SK-N-SH (cell line): Measurements from ENCODE around the gene DGCR2. TPM values are rescaled to one million over a fixed set of nuclear protein-coding genes. Genes with fewer than 3 reads are reported as not detected.
A peak's percentile ranks its signal among the peaks of the same experiment; 100 is the strongest.

Source experiments
- CTCF ChIA-PET: fragments of 300-600, 350-600 bp; formaldehyde crosslinking; extraction: SDS; loops from one replicate; lab custom pipeline; 2021; lab: Yijun Ruan, JAX
- POLR2A ChIA-PET: fragments of 350-600 bp; sonication (Branson Sonifier 250); formaldehyde crosslinking; extraction: SDS; loops from one replicate; lab custom pipeline; 2020; ENCODE audit warnings: antibody characterized with exemption, inconsistent platforms; lab: Yijun Ruan, JAX
- DNase-seq: peaks from one replicate; pipeline ENCODE4 v3.0.0; 2012
- H2AFZ ChIP-seq: fragments of 200-600 bp; sonication (generic); 2 replicates; pipeline ENCODE4 v1.8.1; 2016; ENCODE audit warnings: antibody characterized with exemption, mild to moderate bottlenecking, low read depth
- H3F3A ChIP-seq: fragments of 200-600 bp; sonication (generic); replicated peaks from 2 replicates; pipeline ENCODE3; 2016; ENCODE audit warnings: antibody characterized with exemption, mild to moderate bottlenecking; ENCODE audit not compliant: insufficient read depth
- H3K27ac ChIP-seq, 2 experiments: fragments of 200-500 bp in 1 of 2; fragments of 200-600 bp in 1 of 2; sonication (Bioruptor generic) in 1 of 2; sonication (generic), shearing (Covaris generic) in 1 of 2; 2 replicates each; pipeline versions ENCODE4 v1.5.1 to v1.6.1; 2014 to 2016; ENCODE audit warnings: low read depth in 2 of 2, inconsistent platforms in 1 of 2, low read length in 1 of 2, mild to moderate bottlenecking in 1 of 2, mixed read lengths in 1 of 2
- H3K27me3 ChIP-seq: fragments of 200-600 bp; sonication (generic), shearing (Covaris generic); 2 replicates; pipeline ENCODE4 v1.6.1; 2016; ENCODE audit warnings: mixed run types; ENCODE audit not compliant: insufficient read depth
- H3K36me3 ChIP-seq, 2 experiments: fragments of 200-500 bp in 1 of 2; fragments of 200-600 bp in 1 of 2; sonication (Bioruptor generic) in 1 of 2; sonication (generic) in 1 of 2; replicated peaks in 1 of 2; 2 replicates each; pipeline versions ENCODE3 to v1.5.1; 2014 to 2016; ENCODE audit warnings: low read length in 1 of 2, mild to moderate bottlenecking in 1 of 2; ENCODE audit not compliant: insufficient read depth in 2 of 2, control insufficient read depth in 1 of 2
- H3K4me1 ChIP-seq, 2 experiments: fragments of 200-500 bp in 1 of 2; fragments of 200-600 bp in 1 of 2; sonication (Bioruptor generic) in 1 of 2; sonication (generic), shearing (Covaris generic) in 1 of 2; 2 replicates each; pipeline versions ENCODE4 v1.5.1 to v1.6.1; 2014 to 2016; ENCODE audit warnings: low read depth in 1 of 2, low read length in 1 of 2, mixed run types in 1 of 2; ENCODE audit not compliant: insufficient read depth in 2 of 2, control insufficient read depth in 1 of 2
- H3K4me2 ChIP-seq: fragments of 200-600 bp; sonication (generic), shearing (Covaris generic); 2 replicates; pipeline ENCODE4 v1.6.1; 2017; ENCODE audit warnings: mixed run types
- H3K4me3 ChIP-seq, 2 experiments: fragments of 200-500 bp in 1 of 2; fragments of 200-600 bp in 1 of 2; sonication (Bioruptor generic) in 1 of 2; sonication (generic), shearing (Covaris generic) in 1 of 2; 2 replicates each; pipeline versions ENCODE4 v1.5.1 to v1.8.1; 2014 to 2016; ENCODE audit warnings: low read depth in 2 of 2, inconsistent platforms in 1 of 2, low read length in 1 of 2, mild to moderate bottlenecking in 1 of 2, mixed read lengths in 1 of 2, moderate library complexity in 1 of 2
- H3K79me2 ChIP-seq: fragments of 200-600 bp; sonication (generic); 2 replicates; pipeline ENCODE4 v1.8.1; 2017; ENCODE audit warnings: mild to moderate bottlenecking; ENCODE audit not compliant: insufficient read depth
- H3K9ac ChIP-seq: fragments of 200-600 bp; sonication (generic); 2 replicates; pipeline ENCODE4 v1.6.1; 2017; ENCODE audit warnings: mixed run types
- H3K9me2 ChIP-seq: fragments of 200-600 bp; sonication (generic); 2 replicates; pipeline ENCODE4 v1.6.1; 2017; ENCODE audit warnings: mixed run types
- H3K9me3 ChIP-seq: fragments of 200-600 bp; sonication (generic); 2 replicates; pipeline ENCODE4 v1.6.1; 2017; ENCODE audit warnings: mixed run types, mild to moderate bottlenecking, moderate library complexity
- H4K20me1 ChIP-seq: fragments of 200-600 bp; sonication (generic); 2 replicates; pipeline ENCODE4 v1.6.1; 2017; ENCODE audit warnings: mild to moderate bottlenecking, mixed run types; ENCODE audit not compliant: insufficient read depth
- FOSL2 ChIP-seq: IDR thresholded peaks from 2 replicates; pipeline ENCODE4 v1.4.0; 2012; ENCODE audit warnings: low read depth, mild to moderate bottlenecking, moderate library complexity, borderline replicate concordance
- FOXM1 ChIP-seq: IDR thresholded peaks from 2 replicates; pipeline ENCODE4 v1.4.0; 2012; ENCODE audit warnings: low read depth, mild to moderate bottlenecking
- GABPA ChIP-seq: IDR thresholded peaks from 2 replicates; pipeline ENCODE4 v1.4.0; 2012; ENCODE audit warnings: low read depth, mild to moderate bottlenecking
- MEF2A ChIP-seq: IDR thresholded peaks from 2 replicates; pipeline ENCODE4 v1.4.0; 2012; ENCODE audit warnings: low read depth, borderline replicate concordance
- NFIC ChIP-seq: IDR thresholded peaks from 2 replicates; pipeline ENCODE4 v1.4.0; 2012; ENCODE audit warnings: borderline replicate concordance
- RAD21 ChIP-seq: IDR thresholded peaks from 2 replicates; pipeline ENCODE4 v1.6.1; 2012; ENCODE audit warnings: mild to moderate bottlenecking, low read length
- SMC3 ChIP-seq: IDR thresholded peaks from 2 replicates; pipeline ENCODE4 v1.6.1; 2012; ENCODE audit warnings: low read depth, low read length, improper control_type of control experiment
- TCF12 ChIP-seq: IDR thresholded peaks from 2 replicates; pipeline ENCODE4 v1.4.0; 2012
- TEAD4 ChIP-seq: IDR thresholded peaks from 2 replicates; pipeline ENCODE4 v1.4.0; 2012; ENCODE audit warnings: mild to moderate bottlenecking, borderline replicate concordance; ENCODE audit not compliant: insufficient read depth
- YY1 ChIP-seq: IDR thresholded peaks from 2 replicates; pipeline ENCODE4 v1.4.0; 2012; ENCODE audit warnings: low read depth, mild to moderate bottlenecking
- WGBS: methylation state at CpG from one replicate; pipeline ENCODE4 v1.1.6; 2017; ENCODE audit warnings: low lambda C conversion rate; 5-methylcytosine and 5-hydroxymethylcytosine counted together
- polyA plus RNA-seq, 3 experiments: library from polyadenylated mRNA; depleted of rRNA; stranded (reverse); fragments of >200 nt; gene quantifications; 2 replicates each; pipeline ENCODE4 v1.2.3, GENCODE V29; 2012
- TF ChIP-seq, protein P1 (sequence below): fragments of 150-350 bp; IDR thresholded peaks from 2 replicates; pipeline ENCODE4 v1.6.1; 2017; ENCODE audit warnings: antibody characterized with exemption, low read length, low read depth, borderline replicate concordance
- TF ChIP-seq, protein P2 (sequence below): IDR thresholded peaks from 2 replicates; pipeline ENCODE4 v1.4.0; 2012; ENCODE audit warnings: low read depth
- TF ChIP-seq, protein P3 (sequence below): IDR thresholded peaks from 2 replicates; pipeline ENCODE4 v1.4.0; 2012; ENCODE audit warnings: low read depth, borderline replicate concordance
- TF ChIP-seq, protein P4 (sequence below): fragments of 150-350 bp; IDR thresholded peaks from 2 replicates; pipeline ENCODE4 v1.6.1; 2016; ENCODE audit warnings: mild to moderate bottlenecking, low read depth, low read length
- TF ChIP-seq, protein P5 (sequence below): fragments of 200-600 bp; sonication (generic); IDR thresholded peaks from 2 replicates; pipeline ENCODE4 v1.6.1; 2017; ENCODE audit warnings: antibody characterized with exemption, mild to moderate bottlenecking, moderate library complexity

The DGCR2 gene
- polyA plus RNA-seq, 1 of the 3 experiments (the other 2 are of a cell fraction) = 30.4 TPM

DNA sequence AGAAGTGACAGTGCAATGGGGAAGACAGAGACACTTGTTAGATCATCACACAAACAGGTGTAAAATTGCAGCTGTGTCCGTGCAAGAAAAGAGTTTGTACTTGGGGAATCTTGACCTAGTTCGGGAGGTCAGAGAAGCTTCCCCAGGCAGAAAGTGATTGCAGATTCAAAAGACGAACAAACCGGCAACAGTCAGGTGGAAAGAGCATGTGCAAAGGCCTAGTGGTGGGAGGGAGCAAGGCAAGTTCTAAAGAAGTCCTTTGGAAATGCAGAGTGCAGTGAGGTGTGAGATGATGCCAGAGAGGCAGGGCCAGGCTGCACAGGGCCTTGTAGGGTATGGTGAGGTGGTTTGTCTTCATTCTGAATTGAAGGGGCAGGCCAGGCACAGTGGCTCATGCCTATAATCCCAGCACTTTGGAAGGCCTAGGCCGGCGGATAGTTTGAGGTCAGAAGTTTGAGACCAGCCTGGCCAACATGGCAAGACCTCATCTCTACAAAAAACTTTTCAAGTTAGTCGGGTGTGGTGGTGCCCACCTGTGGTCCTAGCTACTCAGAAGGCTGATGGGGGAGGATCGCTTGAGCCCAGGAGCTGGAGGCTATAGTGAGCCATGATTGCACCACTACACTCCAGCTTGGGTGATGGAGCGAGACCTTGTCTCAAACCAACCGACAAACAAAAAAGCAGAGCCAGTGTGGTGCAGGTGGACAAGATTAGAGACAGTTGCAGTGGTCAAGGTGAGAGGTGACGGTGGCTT, 24.2 kb upstream of the DGCR2 start:
- ChIA-PET POLR2A (no interaction called here), CTCF (interaction anchor here (1.0 to 3.8 kb wide), 2 partner anchors 10 to 584 kb away, joined by 3 to 26 read pairs; no protein-coding TSS in a partner anchor)
- WGBS = 55% methylated on average over 9 of the region's 11 CpGs
- peaks cover 40% of the 10 kb centered on the region for H3K27me3 ChIP-seq
- no peak overlapping the region for H3K9ac ChIP-seq
- no peaks in the 10 kb centered on the region for H3K9me3 ChIP-seq
- no peaks in the 10 kb centered on the region for H3K9me2 ChIP-seq
- H3K27ac ChIP-seq = no peak overlapping the region
- peaks cover 0 to 9% of the 10 kb centered on the region in 2 experiments for H3K36me3 ChIP-seq
- no peak for DNase-seq
- H3F3A ChIP-seq = no peaks in the 10 kb centered on the region
- H3K79me2 ChIP-seq = peaks cover 21% of the 10 kb centered on the region
- TF ChIP-seq GABPA (no peak), FOXM1 (no peak), TEAD4 (no peak)
- TF ChIP-seq, protein P1, sequence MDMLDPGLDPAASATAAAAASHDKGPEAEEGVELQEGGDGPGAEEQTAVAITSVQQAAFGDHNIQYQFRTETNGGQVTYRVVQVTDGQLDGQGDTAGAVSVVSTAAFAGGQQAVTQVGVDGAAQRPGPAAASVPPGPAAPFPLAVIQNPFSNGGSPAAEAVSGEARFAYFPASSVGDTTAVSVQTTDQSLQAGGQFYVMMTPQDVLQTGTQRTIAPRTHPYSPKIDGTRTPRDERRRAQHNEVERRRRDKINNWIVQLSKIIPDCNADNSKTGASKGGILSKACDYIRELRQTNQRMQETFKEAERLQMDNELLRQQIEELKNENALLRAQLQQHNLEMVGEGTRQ = no peak
- no peak overlapping the region for H3K4me3 ChIP-seq
- H4K20me1 ChIP-seq = no peaks in the 10 kb centered on the region
- peaks cover 4 to 8% of the 10 kb centered on the region in 2 experiments; a peak in 3 of 4 replicates for H3K4me1 ChIP-seq
- H3K4me2 ChIP-seq = no peak overlapping the region
- H2AFZ ChIP-seq = no peak overlapping the region

DNA sequence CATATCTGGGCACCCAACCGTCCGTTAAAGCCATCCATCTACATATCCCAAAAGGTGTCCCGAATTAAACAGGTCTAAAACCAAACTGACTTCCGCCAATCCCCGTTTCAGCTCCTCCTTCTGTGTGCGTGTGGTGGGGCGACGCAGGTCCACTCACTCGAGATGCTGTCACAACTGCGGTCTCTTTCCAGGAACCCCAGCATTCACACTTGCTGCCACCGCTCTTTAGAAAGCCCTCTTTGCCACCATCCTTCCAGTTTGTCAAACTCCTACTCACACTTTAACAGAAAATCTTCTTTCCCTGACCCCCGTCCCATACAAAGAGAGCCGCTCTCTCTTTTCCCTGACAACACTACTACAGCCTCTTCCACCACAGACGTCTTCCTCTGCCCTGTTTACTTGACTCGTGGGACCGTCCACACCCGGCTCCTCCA, 21.8 kb upstream of the DGCR2 start:
- Histone ChIP-seq H3K4me1 (peaks cover 4 to 8% of the 10 kb centered on the region in 2 experiments; a peak in 3 of 4 replicates), H3K9me3 (no peaks in the 10 kb centered on the region), H3K36me3 (peaks cover 16 to 31% of the 10 kb centered on the region in 2 experiments), H3K27me3 (peaks cover 24% of the 10 kb centered on the region), H2AFZ (peak overlapping the region; percentile 83), H3K27ac (peak overlapping the region in 1 of 2 experiments; percentile 42; a peak in 1 of 4 replicates), H3K4me2 (peak overlapping the region; percentile 95), H3F3A (no peaks in the 10 kb centered on the region), H3K4me3 (peak overlapping the region; percentile 91 to 93), H3K9me2 (no peaks in the 10 kb centered on the region), H4K20me1 (no peaks in the 10 kb centered on the region), H3K9ac (peak overlapping the region; percentile 89), H3K79me2 (peaks cover 27% of the 10 kb centered on the region)
- 3% methylated on average over 17 of the region's 17 CpGs for WGBS
- ChIA-PET POLR2A (interaction anchor here (0.9 to 1.5 kb wide), 5 partner anchors 21 to 334 kb away, joined by 3 to 7 read pairs (median 4); partner anchors contain the start of genes DGCR2 and SLC25A1), CTCF (interaction anchor here (0.7 to 3.8 kb wide), 23 partner anchors 10 to 485 kb away, joined by 3 to 26 read pairs (median 5); partner anchors contain the start of genes CDC45, CLTCL1, HIRA and TSSK2)
- DNase-seq = no peak
- TF ChIP-seq RAD21 (no peak), GABPA (no peak)

DNA sequence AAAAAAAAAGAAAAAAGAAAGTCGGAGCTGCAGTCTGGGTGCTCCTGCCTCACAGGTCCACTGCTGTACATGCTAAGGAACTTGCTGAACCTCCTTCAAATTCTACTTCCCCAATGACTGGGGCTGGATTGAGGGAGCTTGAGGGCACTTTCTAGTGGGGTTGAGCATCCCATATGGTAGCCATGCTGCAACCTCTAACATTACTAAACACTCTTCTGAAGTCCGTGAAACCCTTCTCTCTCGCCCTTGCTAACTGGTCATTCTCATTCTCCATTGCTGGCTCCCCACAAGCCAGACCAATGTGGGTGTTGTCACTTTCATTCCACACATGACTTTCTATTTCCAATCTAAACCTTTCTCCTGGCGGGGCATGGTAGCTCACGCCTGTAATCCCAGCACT, 21.0 kb upstream of the DGCR2 start:
- no peak overlapping the region for H3K27ac ChIP-seq
- H3K27me3 ChIP-seq = peaks cover 16% of the 10 kb centered on the region
- H3K9me3 ChIP-seq = no peaks in the 10 kb centered on the region
- no peaks in the 10 kb centered on the region for H3K9me2 ChIP-seq
- CTCF ChIA-PET = interaction anchor here (1.0 to 3.8 kb wide), 4 partner anchors 13 to 335 kb away, joined by 3 to 26 read pairs (median 6); partner anchors contain the start of genes CDC45 and UFD1
- 90% methylated on average over 5 of the region's 5 CpGs for WGBS
- POLR2A ChIA-PET = interaction anchor here (0.8 to 1.5 kb wide), 2 partner anchors 33 to 36 kb away, joined by 3 to 4 read pairs; partner anchors contain the start of gene SLC25A1
- H3K9ac ChIP-seq = peak overlapping the region; percentile 89; the same call in 1 of the 2 replicates
- H3K4me3 ChIP-seq = peak overlapping the region in 1 of 2 experiments; percentile 93; a peak in 3 of 4 replicates
- no peaks in the 10 kb centered on the region for H4K20me1 ChIP-seq
- H3K36me3 ChIP-seq = peaks cover 18 to 39% of the 10 kb centered on the region in 2 experiments
- H3K79me2 ChIP-seq = peaks cover 27% of the 10 kb centered on the region
- H2AFZ ChIP-seq = no peak overlapping the region
- peak overlapping the region; percentile 95 for H3K4me2 ChIP-seq
- no peak for DNase-seq
- H3K4me1 ChIP-seq = peaks cover 4 to 8% of the 10 kb centered on the region in 2 experiments; a peak in 3 of 4 replicates
- no peaks in the 10 kb centered on the region for H3F3A ChIP-seq
- no peak for TF ChIP-seq TCF12
- TF ChIP-seq FOSL2 = no peak
- TF ChIP-seq SMC3 = no peak
- TF ChIP-seq MEF2A = no peak
- TF ChIP-seq, protein P2, sequence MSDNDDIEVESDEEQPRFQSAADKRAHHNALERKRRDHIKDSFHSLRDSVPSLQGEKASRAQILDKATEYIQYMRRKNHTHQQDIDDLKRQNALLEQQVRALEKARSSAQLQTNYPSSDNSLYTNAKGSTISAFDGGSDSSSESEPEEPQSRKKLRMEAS = no peak
- TF ChIP-seq, protein P3, sequence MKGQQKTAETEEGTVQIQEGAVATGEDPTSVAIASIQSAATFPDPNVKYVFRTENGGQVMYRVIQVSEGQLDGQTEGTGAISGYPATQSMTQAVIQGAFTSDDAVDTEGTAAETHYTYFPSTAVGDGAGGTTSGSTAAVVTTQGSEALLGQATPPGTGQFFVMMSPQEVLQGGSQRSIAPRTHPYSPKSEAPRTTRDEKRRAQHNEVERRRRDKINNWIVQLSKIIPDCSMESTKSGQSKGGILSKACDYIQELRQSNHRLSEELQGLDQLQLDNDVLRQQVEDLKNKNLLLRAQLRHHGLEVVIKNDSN = no peak
- TF ChIP-seq YY1 = no peak
- no peak for TF ChIP-seq GABPA
- TF ChIP-seq, protein P4, sequence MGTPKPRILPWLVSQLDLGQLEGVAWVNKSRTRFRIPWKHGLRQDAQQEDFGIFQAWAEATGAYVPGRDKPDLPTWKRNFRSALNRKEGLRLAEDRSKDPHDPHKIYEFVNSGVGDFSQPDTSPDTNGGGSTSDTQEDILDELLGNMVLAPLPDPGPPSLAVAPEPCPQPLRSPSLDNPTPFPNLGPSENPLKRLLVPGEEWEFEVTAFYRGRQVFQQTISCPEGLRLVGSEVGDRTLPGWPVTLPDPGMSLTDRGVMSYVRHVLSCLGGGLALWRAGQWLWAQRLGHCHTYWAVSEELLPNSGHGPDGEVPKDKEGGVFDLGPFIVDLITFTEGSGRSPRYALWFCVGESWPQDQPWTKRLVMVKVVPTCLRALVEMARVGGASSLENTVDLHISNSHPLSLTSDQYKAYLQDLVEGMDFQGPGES = no peak
- TF ChIP-seq NFIC = no peak
- TF ChIP-seq, protein P5, sequence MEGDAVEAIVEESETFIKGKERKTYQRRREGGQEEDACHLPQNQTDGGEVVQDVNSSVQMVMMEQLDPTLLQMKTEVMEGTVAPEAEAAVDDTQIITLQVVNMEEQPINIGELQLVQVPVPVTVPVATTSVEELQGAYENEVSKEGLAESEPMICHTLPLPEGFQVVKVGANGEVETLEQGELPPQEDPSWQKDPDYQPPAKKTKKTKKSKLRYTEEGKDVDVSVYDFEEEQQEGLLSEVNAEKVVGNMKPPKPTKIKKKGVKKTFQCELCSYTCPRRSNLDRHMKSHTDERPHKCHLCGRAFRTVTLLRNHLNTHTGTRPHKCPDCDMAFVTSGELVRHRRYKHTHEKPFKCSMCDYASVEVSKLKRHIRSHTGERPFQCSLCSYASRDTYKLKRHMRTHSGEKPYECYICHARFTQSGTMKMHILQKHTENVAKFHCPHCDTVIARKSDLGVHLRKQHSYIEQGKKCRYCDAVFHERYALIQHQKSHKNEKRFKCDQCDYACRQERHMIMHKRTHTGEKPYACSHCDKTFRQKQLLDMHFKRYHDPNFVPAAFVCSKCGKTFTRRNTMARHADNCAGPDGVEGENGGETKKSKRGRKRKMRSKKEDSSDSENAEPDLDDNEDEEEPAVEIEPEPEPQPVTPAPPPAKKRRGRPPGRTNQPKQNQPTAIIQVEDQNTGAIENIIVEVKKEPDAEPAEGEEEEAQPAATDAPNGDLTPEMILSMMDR = no peak
